Measurements from ENCODE around the gene HEATR9.
"Not testable (repeated sequence)": the region's sequence is repeated elsewhere in the genome, so short reads cannot be mapped to it uniquely, and the experiment has no call there.

HEATR9 gene

DNA sequence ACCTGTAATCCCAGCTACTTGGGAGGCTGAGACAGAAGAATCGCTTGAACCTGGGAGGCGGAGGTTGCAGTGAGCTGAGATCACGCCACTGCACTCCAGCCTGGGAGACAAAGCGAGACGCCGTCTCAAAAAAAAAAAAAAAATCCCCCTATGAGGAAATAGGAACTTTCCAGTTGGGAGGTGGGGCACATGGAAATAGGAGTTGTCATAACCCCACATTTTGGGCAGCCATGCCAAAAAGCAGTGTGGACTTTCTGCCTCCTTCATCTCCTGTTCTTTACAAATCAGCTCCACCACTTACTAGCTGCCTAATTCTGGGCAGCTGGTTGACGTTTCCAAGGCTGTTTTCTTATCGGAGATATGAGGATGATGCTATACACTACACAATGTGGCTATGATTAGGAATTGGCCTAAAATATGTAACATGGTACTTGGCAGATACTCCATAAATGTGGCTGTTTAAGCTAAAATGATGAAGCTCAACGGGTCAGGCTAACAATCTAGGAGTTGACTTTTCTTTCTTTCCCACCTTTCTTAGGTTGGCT, 33.0 kb upstream of the HEATR9 start:
- no peak for FAIRE-seq
- TF ChIP-seq, protein P1, sequence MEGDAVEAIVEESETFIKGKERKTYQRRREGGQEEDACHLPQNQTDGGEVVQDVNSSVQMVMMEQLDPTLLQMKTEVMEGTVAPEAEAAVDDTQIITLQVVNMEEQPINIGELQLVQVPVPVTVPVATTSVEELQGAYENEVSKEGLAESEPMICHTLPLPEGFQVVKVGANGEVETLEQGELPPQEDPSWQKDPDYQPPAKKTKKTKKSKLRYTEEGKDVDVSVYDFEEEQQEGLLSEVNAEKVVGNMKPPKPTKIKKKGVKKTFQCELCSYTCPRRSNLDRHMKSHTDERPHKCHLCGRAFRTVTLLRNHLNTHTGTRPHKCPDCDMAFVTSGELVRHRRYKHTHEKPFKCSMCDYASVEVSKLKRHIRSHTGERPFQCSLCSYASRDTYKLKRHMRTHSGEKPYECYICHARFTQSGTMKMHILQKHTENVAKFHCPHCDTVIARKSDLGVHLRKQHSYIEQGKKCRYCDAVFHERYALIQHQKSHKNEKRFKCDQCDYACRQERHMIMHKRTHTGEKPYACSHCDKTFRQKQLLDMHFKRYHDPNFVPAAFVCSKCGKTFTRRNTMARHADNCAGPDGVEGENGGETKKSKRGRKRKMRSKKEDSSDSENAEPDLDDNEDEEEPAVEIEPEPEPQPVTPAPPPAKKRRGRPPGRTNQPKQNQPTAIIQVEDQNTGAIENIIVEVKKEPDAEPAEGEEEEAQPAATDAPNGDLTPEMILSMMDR (IDR thresholded peaks at IDR 0.05; ENCODE audit: insufficient read depth, missing control alignments) = no peak
- DNase-seq (ENCODE audit: insufficient read length, low spot score) = no peak

DNA sequence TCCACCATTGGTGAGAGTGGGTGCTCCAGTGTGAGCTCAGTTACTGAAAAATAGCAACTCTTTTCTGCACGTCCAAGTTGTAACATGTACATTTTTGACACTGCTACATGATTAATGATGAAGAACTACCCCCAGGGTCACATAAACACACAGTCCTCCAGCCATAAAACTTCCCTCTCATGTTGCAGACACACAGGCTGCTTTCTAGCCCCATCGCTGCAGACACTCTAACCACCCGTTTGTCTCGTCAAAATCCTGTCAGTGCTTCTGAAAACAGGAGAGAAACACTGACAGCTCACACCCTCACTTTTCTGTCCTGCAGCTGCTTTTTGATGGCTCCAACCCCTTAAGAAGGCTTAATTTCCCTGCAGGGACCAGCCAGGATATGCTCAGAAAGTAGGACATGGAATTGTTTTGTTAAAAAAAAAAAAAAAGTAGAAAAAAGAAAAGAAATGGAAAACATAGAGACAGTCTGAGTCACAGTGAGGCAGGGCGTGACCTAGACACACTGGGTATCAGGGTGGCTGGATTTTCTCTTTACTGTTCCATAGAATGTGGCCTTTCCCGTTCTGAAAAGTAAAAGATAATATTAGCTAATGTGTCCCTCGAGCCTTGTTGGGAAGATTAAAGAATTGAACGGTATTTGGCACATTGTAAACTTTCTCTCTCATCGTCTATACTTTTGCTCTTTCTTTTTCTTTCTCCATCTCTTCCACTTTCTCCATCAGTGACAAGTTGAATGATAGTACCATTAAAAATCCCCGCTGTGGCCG, 32.2 kb upstream of the HEATR9 start:
- TF ChIP-seq, protein P1 (IDR thresholded peaks at IDR 0.05; ENCODE audit: insufficient read depth, missing control alignments) = no peak
- no peak for FAIRE-seq

DNA sequence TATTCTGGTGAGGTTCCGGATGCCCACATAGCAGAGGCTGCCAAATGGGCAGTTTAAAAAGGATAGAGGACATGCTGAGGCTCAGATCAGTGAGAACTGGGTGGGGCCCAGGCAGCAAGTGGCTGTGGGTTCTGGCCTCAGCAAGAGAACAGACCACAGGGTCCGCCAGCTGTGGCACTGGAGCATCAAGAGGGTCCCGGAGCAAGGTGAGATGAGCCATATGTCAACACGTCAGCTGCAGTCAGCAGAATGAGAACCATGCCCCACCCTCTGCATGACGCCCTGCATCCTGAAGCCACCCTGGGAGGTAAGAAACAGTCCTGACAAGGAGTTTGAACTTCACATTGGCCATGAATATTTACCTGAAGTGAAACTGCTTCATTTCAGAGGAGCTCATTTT, 31.6 kb upstream of the HEATR9 start:
- FAIRE-seq (no peak), DNase-seq (ENCODE audit: insufficient read length, low spot score) (no peak)
- TF ChIP-seq, protein P1 (IDR thresholded peaks at IDR 0.05; ENCODE audit: insufficient read depth, missing control alignments) = no peak

More for the DNA sequence above, 32.2 kb upstream of the HEATR9 start:
- no peak for DNase-seq (ENCODE audit: insufficient read length, low spot score)

DNA sequence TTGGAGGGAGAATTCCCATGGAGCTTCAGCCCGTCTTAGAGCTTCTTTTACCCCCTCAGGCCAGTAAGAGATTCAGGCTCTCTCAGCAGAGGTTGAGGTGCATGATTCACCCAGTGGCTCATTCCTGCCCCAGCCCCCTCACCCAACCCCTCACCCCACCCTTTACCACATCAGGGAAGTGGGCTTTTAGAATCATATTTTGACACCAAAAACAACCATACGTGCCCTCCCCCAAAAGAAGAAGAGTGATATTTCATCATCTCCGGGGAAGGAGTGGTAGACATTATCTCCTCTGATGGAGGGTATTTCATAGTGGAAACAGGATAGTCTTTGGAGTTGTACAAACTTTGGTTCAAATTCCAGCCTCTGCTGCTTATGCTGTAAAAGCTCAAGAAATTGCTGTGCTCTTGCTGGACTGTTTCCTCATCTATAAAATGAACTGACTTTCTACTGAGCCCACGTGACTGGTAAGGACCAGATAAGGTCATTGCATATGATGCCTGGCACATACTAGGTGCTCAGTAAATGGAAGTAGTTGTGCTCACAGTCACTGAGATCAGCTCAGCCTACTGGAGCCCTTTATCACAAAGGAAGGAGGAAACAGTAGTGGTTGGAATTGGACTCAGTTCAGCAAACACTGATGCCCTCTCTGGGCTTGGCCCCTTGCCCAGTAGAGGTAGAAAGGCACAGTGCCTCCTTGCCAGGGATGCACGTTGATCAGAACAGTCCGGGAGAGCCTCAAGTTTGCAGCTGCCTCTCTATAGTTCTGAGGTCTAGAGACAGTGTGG, 29.8 kb upstream of the HEATR9 start:
- no peak for DNase-seq (ENCODE audit: insufficient read length, low spot score)
- no peak for FAIRE-seq

DNA sequence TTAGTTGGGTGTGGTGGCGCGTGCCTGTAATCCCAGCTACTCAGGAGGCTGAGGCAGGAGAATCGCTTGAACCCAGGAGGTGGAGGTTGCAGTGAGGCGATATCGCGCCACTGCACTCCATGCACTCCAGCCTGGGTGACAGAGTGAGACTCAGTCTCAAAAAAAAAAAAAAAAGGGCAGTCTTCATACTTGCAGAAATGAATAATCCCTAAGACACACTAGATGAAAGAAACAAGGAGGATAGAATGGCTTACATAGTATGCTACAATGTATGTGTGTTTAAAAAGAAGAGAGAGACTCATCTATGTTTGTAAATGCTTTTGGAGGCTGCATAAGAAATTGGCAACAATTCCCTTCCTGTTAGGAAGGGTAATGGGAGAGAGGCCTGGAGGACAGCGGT, 29.1 kb upstream of the HEATR9 start:
- not testable (repeated sequence) for FAIRE-seq; DNase-seq (ENCODE audit: insufficient read length, low spot score)

More for the DNA sequence above, 29.8 kb upstream of the HEATR9 start:
- TF ChIP-seq, protein P1 (IDR thresholded peaks at IDR 0.05; ENCODE audit: insufficient read depth, missing control alignments) = no peak

DNA sequence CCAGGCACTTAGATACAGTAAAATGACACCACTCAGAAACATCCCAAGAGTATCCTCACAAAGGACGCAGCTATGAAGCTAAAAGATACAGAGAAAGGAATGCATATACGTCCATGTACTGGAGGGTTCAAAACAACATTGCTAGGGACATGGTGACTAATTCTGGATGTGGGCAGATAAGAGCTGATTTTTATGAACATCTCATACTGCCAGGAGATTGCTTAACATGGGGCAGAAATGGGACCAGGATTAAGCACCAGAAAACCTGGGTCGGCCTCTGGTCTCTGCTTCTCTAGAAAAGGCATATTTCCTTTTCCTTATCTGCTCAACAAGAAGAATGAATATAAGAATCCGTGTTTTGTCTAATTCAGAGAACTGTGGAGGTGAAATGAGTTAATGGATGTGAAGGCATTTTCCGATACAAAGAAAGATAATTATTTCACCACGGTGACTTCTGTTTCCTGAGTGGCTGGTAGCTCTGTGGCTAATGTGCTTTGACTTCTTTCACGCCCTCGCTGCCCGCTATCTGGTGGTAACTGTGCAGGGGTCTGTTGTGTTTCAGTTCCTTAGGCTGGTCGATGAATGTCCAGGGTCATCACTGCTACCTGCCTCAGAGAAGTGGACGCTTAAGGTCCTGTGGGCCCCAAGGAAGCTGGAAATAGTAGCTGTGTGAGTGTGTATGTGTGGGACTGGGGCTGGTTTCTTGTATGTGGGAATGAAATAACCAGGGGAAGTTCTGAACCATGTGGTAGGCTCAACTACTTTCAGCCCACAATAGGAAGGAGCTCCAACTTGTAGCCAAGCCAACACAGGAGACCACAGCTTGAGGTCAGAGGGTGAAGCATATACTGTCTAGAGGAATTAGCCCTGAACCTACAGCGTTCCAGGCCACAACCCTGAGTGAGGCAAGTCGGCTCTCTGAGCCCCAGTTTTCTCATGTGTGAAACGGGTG, 27.2 kb upstream of the HEATR9 start:
- FAIRE-seq (no peak), DNase-seq (ENCODE audit: insufficient read length, low spot score) (no peak)
- TF ChIP-seq, protein P1 (IDR thresholded peaks at IDR 0.05; ENCODE audit: insufficient read depth, missing control alignments) = no peak

DNA sequence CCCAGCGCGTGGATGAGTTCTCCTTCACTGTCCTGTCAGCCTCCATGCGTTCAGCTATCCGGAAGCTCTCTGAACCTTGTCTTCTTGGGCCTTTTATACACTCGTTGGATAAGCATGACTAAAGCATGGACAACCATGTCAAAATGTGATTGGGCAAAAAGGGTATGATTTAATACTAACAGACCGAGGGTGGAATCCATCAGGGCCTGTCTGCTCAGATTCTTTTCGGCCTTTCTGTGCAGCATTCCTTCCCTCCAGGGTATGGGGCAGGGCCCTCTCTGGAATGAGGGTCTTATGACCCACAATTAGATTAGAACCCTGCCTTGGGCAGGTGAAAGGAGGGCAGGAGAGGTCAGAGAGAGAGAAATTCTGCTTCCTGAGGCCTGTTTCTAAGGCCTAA, 25.5 kb upstream of the HEATR9 start:
- FAIRE-seq (no peak), DNase-seq (ENCODE audit: insufficient read length, low spot score) (no peak)
- TF ChIP-seq, protein P1 (IDR thresholded peaks at IDR 0.05; ENCODE audit: insufficient read depth, missing control alignments) = no peak
